Hepatocyte (in vitro differentiated cells): ENCODE results near the gene ABHD8.

Experiments
- EZH2 ChIP-seq: fragments of 200-600 bp; sonication (generic); IDR thresholded peaks from 2 replicates; pipeline ENCODE4 v1.6.1; 2016; ENCODE audit warnings: antibody characterized with exemption, mild to moderate bottlenecking, borderline replicate concordance
- EZH2phosphoT487 ChIP-seq: fragments of 200-600 bp; sonication (generic); IDR thresholded peaks from one replicate; pipeline ENCODE4 v1.6.1; 2018; ENCODE audit warnings: antibody characterized with exemption, mild to moderate bottlenecking, low read depth, moderate library complexity; ENCODE audit not compliant: unreplicated experiment, severe bottlenecking
- TF ChIP-seq, protein P1 (sequence below): fragments of 200-600 bp; sonication (generic); IDR thresholded peaks from 2 replicates; pipeline ENCODE4 v1.5.1; 2016; ENCODE audit warnings: antibody characterized with exemption, mild to moderate bottlenecking; ENCODE audit not compliant: poor library complexity

DNA sequence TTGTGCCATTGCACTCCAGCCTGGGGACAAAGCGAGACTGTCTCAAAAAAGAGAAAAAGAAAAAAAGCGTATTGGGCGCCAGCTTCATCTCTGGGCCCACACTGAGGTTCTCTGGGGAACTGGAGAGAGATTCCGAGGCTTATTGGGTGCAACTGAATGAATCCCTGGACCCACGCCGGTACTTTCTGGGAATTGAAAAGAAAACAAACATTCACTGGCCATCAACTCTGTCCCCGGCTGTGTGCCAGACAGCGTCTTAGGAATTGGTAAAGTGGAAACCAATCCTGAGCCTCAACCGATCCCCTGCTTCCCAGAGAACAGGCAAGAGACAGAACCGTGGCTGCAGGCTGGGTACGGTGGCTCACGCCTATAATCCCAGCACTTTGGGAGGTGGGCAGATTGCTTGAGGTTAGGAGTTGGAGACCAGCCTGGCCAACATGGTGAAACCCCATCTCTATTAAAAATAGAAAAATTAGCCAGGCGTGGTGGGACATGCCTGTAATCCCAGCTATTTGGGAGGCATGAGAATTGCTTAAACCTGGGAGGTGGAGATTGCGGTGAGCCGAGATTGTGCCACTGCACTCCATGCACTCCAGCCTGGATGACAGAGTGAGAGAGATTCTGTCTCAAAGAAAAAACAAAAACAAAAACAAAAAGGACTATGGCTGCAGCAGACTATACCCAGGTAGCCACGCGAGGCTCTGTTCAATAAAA is 22.8 kb upstream of the ABHD8 start:
- TF ChIP-seq, protein P1, sequence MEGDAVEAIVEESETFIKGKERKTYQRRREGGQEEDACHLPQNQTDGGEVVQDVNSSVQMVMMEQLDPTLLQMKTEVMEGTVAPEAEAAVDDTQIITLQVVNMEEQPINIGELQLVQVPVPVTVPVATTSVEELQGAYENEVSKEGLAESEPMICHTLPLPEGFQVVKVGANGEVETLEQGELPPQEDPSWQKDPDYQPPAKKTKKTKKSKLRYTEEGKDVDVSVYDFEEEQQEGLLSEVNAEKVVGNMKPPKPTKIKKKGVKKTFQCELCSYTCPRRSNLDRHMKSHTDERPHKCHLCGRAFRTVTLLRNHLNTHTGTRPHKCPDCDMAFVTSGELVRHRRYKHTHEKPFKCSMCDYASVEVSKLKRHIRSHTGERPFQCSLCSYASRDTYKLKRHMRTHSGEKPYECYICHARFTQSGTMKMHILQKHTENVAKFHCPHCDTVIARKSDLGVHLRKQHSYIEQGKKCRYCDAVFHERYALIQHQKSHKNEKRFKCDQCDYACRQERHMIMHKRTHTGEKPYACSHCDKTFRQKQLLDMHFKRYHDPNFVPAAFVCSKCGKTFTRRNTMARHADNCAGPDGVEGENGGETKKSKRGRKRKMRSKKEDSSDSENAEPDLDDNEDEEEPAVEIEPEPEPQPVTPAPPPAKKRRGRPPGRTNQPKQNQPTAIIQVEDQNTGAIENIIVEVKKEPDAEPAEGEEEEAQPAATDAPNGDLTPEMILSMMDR, result no peak
- no peak for TF ChIP-seq EZH2
- no peak for TF ChIP-seq EZH2phosphoT487
